RWPE1 (cell line): ENCODE measurements around the gene VPS37B.
A peak's percentile ranks its signal among the peaks of the same experiment; 100 is the strongest.

Experiments used
- CTCF ChIA-PET: fragments of 350-600 bp; sonication (Branson Sonifier 250); formaldehyde crosslinking; extraction: SDS; loops from one replicate; lab custom pipeline; 2021; lab: Yijun Ruan, JAX
- POLR2A ChIA-PET: fragments of 400-600 bp; formaldehyde crosslinking; extraction: SDS; loops from one replicate; lab custom pipeline; 2020; ENCODE audit warnings: antibody characterized with exemption; ENCODE audit not compliant: low non-redundant PET; lab: Yijun Ruan, JAX
- DNase-seq: peaks from one replicate; pipeline ENCODE4 v3.0.0; 2012; ENCODE audit warnings: low spot score
- H3K27ac ChIP-seq: fragments of 450-650 bp; 2 replicates; pipeline ENCODE4 v1.5.1; 2017
- TF ChIP-seq, protein P1 (sequence below): fragments of 450-650 bp; conservative IDR thresholded peaks from 2 replicates; pipeline ENCODE4 v1.5.1; 2017; ENCODE audit warnings: low read depth, mild to moderate bottlenecking

Gene VPS37B

DNA sequence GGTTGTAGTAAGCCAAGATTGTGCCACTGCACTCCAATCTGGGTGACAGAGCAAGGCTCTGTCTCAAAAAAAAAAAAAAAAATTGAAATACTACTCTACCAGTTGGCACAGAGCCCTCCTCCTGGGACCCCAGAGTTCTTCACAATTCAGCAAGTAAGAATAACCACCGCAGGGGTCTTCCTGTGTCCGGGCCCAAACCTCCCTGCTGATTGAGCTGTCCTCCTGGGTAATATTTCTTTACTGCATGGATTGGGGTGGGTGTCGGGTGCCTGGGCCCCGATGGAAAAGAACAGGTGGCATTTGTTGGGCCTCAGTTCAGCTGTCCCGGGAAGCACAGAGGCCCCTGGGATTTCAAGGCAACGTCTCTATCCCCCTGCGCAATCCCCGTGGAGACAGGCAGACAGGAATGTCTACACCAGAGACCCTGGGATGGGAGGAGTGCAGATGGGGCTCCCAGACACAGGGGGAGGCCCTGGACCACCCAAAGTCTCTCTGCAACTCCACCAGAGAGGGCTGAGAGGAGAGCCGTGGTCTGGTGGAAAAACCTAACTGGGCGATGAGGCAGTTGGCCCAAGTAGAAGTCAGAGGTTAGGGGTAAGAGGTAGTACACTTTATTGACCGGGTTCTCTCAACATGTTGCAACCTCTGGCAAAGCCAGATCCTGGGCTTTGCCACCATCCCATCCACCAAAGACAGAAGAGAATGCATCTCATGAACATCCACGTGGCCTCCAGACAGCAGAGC, 32.7 kb upstream of the VPS37B start:
- no peak for DNase-seq
- ChIA-PET CTCF (interaction anchor here (0.6 kb wide), 1 partner anchor 901 kb away, joined by 5 read pairs; no protein-coding TSS in a partner anchor), POLR2A (no interaction called here)
- no peak overlapping the region for H3K27ac ChIP-seq
- TF ChIP-seq, protein P1, sequence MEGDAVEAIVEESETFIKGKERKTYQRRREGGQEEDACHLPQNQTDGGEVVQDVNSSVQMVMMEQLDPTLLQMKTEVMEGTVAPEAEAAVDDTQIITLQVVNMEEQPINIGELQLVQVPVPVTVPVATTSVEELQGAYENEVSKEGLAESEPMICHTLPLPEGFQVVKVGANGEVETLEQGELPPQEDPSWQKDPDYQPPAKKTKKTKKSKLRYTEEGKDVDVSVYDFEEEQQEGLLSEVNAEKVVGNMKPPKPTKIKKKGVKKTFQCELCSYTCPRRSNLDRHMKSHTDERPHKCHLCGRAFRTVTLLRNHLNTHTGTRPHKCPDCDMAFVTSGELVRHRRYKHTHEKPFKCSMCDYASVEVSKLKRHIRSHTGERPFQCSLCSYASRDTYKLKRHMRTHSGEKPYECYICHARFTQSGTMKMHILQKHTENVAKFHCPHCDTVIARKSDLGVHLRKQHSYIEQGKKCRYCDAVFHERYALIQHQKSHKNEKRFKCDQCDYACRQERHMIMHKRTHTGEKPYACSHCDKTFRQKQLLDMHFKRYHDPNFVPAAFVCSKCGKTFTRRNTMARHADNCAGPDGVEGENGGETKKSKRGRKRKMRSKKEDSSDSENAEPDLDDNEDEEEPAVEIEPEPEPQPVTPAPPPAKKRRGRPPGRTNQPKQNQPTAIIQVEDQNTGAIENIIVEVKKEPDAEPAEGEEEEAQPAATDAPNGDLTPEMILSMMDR: no peak

DNA sequence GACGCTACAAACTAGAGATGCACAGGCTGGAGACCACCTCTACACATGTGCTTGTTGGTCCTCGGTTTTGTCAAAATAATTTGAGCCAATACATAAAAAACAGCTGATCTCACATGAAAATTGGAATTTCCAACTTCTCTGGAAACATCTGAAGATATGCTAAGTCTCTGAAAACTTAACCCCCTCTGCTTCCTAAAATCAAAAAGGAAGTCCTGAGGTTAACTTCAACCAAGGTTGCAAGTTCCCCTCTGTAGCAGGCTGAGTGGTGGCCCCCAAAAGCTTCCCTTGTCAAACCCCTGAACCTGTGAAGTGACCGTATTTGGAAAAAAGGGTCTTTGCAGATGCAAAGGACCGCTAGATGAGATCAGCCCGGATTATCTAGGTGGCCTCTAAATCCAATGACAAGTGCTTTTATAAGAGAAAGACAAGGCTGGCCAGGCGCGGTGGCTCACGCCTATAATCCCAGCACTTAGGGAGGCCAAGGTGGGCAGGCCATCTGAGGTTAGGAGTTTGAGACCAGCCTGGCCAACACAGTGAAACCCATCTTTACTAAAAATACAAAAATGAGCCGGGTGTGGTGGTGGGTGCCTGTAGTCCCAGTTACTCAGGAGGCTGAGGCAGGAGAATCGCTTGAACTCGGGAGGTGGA, 32.0 kb upstream of the VPS37B start:
- H3K27ac ChIP-seq: no peak overlapping the region
- POLR2A ChIA-PET: no interaction called here

DNA sequence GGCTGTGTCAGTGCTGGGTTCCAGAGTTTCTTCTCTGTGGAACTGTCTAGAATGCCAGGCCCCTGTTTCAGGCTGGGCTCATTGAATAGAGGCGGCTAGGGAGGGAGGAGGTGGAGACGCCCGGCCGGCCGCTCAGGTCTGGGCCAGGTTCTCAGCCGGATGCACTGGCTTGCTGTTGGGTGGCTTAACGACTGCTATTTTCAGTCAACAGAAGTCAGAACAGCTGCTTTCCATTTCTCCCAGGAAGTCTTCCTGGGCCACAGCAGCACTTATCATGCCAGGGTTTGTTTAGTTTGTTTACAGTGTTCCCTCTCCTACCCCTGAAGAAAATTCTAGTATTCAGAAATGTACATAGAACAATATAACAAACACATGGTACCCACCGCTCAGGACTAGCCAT, 26.0 kb upstream of the VPS37B start:
- TF ChIP-seq, protein P1: no peak
- no peak overlapping the region for H3K27ac ChIP-seq
- ChIA-PET CTCF (no interaction called here), POLR2A (no interaction called here)
- DNase-seq: no peak

More for the DNA sequence above, 32.0 kb upstream of the VPS37B start:
- CTCF ChIA-PET: no interaction called here
- DNase-seq: no peak
- TF ChIP-seq, protein P1: no peak

DNA sequence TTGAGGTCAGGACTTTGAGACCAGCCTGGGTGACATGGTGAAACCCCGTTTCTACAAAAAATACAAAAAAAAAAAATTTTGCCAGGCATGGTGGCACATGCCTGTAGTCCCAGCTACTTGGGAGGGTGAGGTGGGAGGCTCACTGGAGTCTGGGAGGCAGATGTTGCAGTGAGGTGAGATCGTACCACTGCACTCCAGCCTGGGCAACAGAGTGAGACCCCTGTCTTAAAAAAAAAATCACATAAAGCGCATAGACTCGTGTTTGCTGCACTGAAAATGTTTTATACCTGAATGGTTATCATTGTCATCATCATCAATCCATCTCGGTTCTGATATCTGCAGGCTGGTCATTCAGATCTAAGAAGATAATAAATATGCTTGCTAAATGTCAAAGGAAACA, 24.8 kb upstream of the VPS37B start:
- TF ChIP-seq, protein P1: no peak
- ChIA-PET CTCF (interaction anchor here (0.6 kb wide), 1 partner anchor 233 kb away, joined by 3 read pairs; no protein-coding TSS in a partner anchor), POLR2A (no interaction called here)
- DNase-seq: no peak
- H3K27ac ChIP-seq: no peak overlapping the region

DNA sequence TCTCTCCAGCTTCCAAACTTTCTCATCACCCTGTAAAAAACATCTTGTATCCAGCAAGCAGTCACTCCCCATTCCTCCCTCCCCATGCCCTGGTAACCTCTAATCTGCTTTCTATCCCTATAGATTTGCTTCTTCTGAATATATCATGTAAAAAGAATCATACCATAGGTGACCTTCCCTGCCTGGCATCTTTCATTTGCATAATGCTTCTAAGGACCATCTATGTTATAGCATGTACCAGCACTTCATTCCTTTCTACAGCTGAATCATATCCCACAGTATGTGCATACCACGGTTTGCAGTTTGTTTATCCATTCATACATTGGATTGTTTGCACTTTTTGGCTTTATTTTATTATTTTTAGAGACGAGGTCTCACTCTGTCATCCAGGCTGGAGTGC, 22.9 kb upstream of the VPS37B start:
- ChIA-PET POLR2A (no interaction called here), CTCF (interaction anchor here (0.7 to 1.0 kb wide), 3 partner anchors 25 to 36 kb away, joined by 3 read pairs; no protein-coding TSS in a partner anchor)
- H3K27ac ChIP-seq: peak overlapping the region; percentile 90
- TF ChIP-seq, protein P1: no peak
- no peak for DNase-seq

DNA sequence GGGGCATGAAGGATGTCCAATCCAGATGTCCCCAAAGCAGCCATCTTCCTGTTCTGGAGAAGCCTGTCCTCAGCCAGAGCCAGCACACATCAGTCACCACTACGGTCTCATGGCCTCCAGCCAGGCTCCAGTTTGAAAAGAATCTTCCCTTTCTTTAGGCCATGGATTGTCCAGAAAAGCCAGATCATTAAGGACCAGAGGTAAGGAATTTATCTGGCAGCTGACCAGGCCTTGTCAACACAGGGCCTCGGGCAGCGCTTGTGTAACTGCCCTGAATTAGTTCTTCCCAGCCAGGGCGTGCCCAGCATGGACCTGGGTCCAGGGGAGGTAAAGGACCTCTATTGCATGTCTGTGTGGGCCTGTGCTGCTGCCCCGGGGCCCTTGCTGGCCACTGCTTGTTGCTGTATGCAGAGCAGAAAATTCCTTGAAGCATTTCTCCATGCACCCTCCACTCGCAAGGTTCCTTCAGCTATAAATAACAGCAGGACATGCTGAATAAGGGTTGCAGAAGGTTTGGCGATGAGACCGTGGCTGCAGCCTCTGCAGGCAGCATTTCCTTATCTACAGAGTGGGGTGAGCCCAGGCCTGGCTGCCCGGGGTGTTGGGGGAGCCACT, 21.7 kb upstream of the VPS37B start:
- POLR2A ChIA-PET: no interaction called here
- peak; percentile 68 for DNase-seq
- CTCF ChIA-PET: interaction anchor here (0.6 to 0.7 kb wide), 2 partner anchors 34 to 50 kb away, joined by 3 read pairs; no protein-coding TSS in a partner anchor
- H3K27ac ChIP-seq: peak overlapping the region; percentile 90
- TF ChIP-seq, protein P1: no peak
